Prostate gland (tissue), 2 donors: Measurements from ENCODE around the gene PLOD2. TPM values are rescaled to one million over a fixed set of nuclear protein-coding genes. Genes with fewer than 3 reads are reported as not detected.

Experiments used
- DNase-seq: peaks from one replicate; pipeline ENCODE4 v3.0.0-alpha.2; 2019; ENCODE audit warnings: low spot score
- H3K27ac ChIP-seq, 2 donors: fragments of 200-600 bp; sonication (generic); 2 replicates each; pipeline ENCODE4 v1.5.1; 2017 to 2019
- H3K27me3 ChIP-seq: fragments of 200-600 bp; sonication (generic); replicated peaks from 2 replicates; pipeline ENCODE4 v1.5.1; 2019; ENCODE audit not compliant: insufficient read depth
- H3K36me3 ChIP-seq, 2 donors: fragments of 200-600 bp; sonication (generic); 1 replicate in 1 of 2; 2 replicates in 1 of 2; pipeline versions ENCODE4 v1.5.1 to v1.8.1; 2017 to 2019
- H3K4me1 ChIP-seq: fragments of 200-600 bp; sonication (generic); replicated peaks from 2 replicates; pipeline ENCODE4 v1.5.1; 2019
- H3K4me3 ChIP-seq, 2 donors: fragments of 200-600 bp; sonication (generic); 2 replicates each; pipeline ENCODE4 v1.5.1; 2017 to 2019
- H3K9me3 ChIP-seq: fragments of 200-600 bp; sonication (generic); 2 replicates; pipeline ENCODE4 v1.5.1; 2017
- POLR2A ChIP-seq: fragments of 450-650 bp; IDR thresholded peaks from one replicate; pipeline ENCODE4 v1.6.1; 2016; ENCODE audit warnings: antibody characterized with exemption, mild to moderate bottlenecking
- POLR2AphosphoS5 ChIP-seq: sonication (generic); formaldehyde crosslinking; IDR thresholded peaks from one replicate; pipeline ENCODE4 v1.6.1; 2017; ENCODE audit warnings: antibody characterized with exemption
- WGBS: methylation state at CpG from one replicate; pipeline ENCODE4 v1.1.5; 2018; 5-methylcytosine and 5-hydroxymethylcytosine counted together
- intact Hi-C: fragments of 100-400 bp; cut with DNase I; formaldehyde crosslinking; loops from one replicate; pipeline ENCODE4 v1.14.2; 2022
- total RNA-seq, 2 donors: library from RNA; depleted of rRNA; stranded (reverse); fragments of >200 nt; gene quantifications; one replicate each; pipeline ENCODE4 v1.1.0, GENCODE V29; 2016
- TF ChIP-seq, protein P1 (sequence below), 4 experiments: fragments of 200-600 bp in 2 of 4; fragments of 450-650 bp in 2 of 4; sonication (generic) in 2 of 4; IDR thresholded peaks; 1 replicate in 3 of 4; 2 replicates in 1 of 4; pipeline ENCODE4 v1.5.1; 2016 to 2019; ENCODE audit warnings: antibody characterized with exemption in 4 of 4, mild to moderate bottlenecking in 2 of 4, moderate library complexity in 2 of 4

Gene PLOD2
- total RNA-seq, 2 donors from 2014 or later, result 10.7 to 14.6 TPM

DNA sequence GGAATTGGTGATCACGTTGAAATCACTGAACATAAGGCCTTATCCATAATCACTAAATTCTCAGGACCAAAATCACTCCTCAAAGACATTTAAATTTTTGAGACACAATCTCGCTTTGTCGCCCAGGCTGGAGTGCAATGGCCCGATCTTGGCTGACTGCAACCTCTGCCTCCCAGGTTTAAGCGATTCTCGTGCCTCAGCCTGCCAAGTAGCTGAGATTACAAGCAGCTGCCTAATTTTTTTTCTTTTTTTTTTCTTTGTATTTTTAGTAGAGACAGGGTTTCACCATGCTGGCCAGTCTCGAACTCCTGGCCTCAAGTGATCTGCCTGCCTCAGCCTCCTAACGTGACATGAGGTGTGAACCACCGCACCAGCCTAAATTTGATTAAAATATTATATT is 61.7 kb downstream of the PLOD2 start:
- intact Hi-C loops, result no loop called here
- no peaks in the 10 kb centered on the region for H3K4me1 ChIP-seq
- H3K4me3 ChIP-seq, result no peak overlapping the region
- 85% methylated on average over 9 of the region's 9 CpGs for WGBS
- no peak overlapping the region for H3K27ac ChIP-seq
- H3K27me3 ChIP-seq, result no peaks in the 10 kb centered on the region
- no peaks in the 10 kb centered on the region for H3K36me3 ChIP-seq
- TF ChIP-seq POLR2AphosphoS5, result no peak
- TF ChIP-seq, protein P1, sequence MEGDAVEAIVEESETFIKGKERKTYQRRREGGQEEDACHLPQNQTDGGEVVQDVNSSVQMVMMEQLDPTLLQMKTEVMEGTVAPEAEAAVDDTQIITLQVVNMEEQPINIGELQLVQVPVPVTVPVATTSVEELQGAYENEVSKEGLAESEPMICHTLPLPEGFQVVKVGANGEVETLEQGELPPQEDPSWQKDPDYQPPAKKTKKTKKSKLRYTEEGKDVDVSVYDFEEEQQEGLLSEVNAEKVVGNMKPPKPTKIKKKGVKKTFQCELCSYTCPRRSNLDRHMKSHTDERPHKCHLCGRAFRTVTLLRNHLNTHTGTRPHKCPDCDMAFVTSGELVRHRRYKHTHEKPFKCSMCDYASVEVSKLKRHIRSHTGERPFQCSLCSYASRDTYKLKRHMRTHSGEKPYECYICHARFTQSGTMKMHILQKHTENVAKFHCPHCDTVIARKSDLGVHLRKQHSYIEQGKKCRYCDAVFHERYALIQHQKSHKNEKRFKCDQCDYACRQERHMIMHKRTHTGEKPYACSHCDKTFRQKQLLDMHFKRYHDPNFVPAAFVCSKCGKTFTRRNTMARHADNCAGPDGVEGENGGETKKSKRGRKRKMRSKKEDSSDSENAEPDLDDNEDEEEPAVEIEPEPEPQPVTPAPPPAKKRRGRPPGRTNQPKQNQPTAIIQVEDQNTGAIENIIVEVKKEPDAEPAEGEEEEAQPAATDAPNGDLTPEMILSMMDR (IDR thresholded peaks at IDR 0.05), result no peak
- no peak for TF ChIP-seq POLR2A
- no peaks in the 10 kb centered on the region for H3K9me3 ChIP-seq
- no peak for DNase-seq

DNA sequence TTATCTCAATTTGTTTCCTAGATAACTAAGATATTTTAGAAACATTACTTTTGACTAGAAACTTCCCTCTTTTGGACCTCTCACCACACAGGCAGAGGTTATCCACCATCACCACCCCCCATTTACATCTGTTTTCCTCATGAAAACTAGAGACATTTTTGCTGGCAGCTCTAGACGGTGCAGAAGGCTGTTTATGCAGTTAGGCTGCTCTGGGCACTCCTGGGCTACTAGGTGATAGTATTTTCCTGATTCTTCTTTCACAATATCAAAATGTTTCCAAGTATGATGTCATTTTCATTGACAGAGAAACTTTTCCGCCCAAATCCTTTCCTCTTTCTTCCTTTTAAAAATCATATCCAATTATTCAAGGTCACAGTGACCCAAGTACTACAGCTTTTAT is 67.1 kb downstream of the PLOD2 start:
- H3K4me1 ChIP-seq, result no peaks in the 10 kb centered on the region
- H3K36me3 ChIP-seq, result no peaks in the 10 kb centered on the region
- intact Hi-C loops, result no loop called here
- no peak overlapping the region for H3K4me3 ChIP-seq
- H3K9me3 ChIP-seq, result no peaks in the 10 kb centered on the region
- TF ChIP-seq, protein P1 (IDR thresholded peaks at IDR 0.05), result no peak
- TF ChIP-seq POLR2A (no peak), POLR2AphosphoS5 (no peak)
- 35% methylated on average over 2 of the region's 2 CpGs for WGBS
- DNase-seq, result no peak
- H3K27ac ChIP-seq, result no peak overlapping the region
- H3K27me3 ChIP-seq, result no peaks in the 10 kb centered on the region

DNA sequence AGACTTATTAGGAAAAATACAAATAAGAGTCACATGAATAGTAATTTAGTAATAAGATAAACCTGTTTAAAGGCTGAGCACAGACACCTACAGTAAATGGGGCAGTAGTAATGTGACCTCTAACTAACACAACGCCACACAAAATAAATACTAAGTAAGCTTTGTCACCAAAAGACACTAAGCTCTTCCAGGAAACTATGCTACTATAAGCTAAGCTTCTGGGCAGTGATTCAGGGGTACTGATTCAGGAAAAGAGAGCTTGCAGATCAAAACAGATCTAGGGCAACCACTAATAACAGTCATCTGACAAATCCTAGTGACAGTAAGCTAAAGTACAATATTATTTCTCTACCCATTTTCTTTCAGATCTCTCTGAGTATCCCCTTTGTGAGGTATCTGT is 68.8 kb downstream of the PLOD2 start:
- Histone ChIP-seq H3K27ac (no peak overlapping the region), H3K4me1 (no peaks in the 10 kb centered on the region), H3K27me3 (no peaks in the 10 kb centered on the region), H3K9me3 (no peaks in the 10 kb centered on the region), H3K4me3 (no peak overlapping the region), H3K36me3 (no peaks in the 10 kb centered on the region)
- no peak for DNase-seq
- WGBS, result 64% methylated on average over 1 of the region's 1 CpG
- intact Hi-C loops, result no loop called here
- TF ChIP-seq POLR2A (no peak), POLR2AphosphoS5 (no peak)
- TF ChIP-seq, protein P1 (IDR thresholded peaks at IDR 0.05), result no peak

DNA sequence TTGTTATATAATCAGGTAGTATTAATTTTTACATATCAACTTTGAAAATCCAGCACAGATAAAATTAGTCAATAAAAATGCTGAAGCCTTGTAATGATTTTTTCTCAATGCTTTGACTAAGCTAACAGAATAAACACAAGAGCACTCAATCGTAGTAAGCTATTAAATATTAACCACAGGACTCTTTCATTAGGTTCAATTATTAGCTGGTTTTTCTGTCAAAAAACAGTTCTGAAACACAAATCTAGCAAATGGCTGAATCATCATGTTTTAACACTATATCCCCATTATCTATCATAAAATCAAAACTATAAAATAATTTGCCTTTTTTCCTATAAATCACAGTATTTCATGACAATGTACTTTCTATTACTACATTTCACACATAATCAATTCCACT is 69.6 kb downstream of the PLOD2 start:
- H3K4me1 ChIP-seq, result no peaks in the 10 kb centered on the region
- H3K4me3 ChIP-seq, result no peak overlapping the region
- H3K9me3 ChIP-seq, result no peaks in the 10 kb centered on the region
- H3K27ac ChIP-seq, result no peak overlapping the region
- H3K36me3 ChIP-seq, result no peaks in the 10 kb centered on the region
- no peak for DNase-seq
- TF ChIP-seq POLR2AphosphoS5, result no peak
- TF ChIP-seq POLR2A, result no peak
- H3K27me3 ChIP-seq, result no peaks in the 10 kb centered on the region
- 64% methylated on average over 1 of the region's 1 CpG for WGBS
- intact Hi-C loops, result no loop called here

DNA sequence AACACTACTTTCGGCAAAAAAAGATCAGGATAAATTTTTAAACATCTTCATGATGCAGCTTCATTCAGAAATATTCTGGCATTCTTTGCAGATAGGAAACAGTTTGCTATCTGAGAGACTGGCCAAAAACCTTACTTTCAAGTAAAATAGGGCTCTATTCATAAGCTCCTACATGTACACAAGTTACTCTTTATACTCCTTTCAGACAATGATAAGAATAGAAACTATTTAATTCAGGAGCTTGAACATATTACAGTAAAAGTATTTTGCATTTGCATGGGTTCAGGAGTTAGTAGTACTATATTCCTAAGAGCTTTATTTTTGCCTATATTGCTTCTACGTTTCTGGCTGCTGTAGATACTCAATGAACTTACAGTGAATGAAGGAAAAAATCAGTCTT is 70.5 kb downstream of the PLOD2 start:
- H3K36me3 ChIP-seq, result no peaks in the 10 kb centered on the region
- H3K27me3 ChIP-seq, result no peaks in the 10 kb centered on the region
- intact Hi-C loops, result no loop called here
- no peak overlapping the region for H3K27ac ChIP-seq
- TF ChIP-seq POLR2AphosphoS5 (no peak), POLR2A (no peak)
- TF ChIP-seq, protein P1 (IDR thresholded peaks at IDR 0.05), result no peak
- DNase-seq, result no peak
- no peaks in the 10 kb centered on the region for H3K9me3 ChIP-seq
- no peaks in the 10 kb centered on the region for H3K4me1 ChIP-seq
- 67% methylated on average over 2 of the region's 2 CpGs for WGBS
- H3K4me3 ChIP-seq, result no peak overlapping the region
